ENCODE data around the gene TBC1D9.

DNA sequence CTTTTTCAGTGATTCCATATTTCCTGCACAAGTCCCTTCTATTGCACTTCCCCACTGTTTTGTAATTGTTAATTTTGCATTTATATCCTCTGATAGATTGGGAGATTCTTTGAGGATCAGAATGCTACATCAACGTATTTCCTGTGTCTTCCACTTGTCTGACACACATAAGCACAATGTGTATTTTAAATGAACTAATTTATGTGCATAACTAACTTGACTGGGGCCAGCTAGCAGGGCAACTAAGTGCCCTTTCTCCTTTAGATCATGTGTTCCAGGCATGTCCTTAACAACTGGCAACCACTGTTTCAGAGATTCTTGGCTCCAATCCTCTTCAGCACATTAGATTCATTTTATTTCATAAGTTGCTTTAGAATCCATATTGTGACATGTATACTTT lies 171.7 kb downstream of the TBC1D9 start:
- TF ChIP-seq, protein P1, sequence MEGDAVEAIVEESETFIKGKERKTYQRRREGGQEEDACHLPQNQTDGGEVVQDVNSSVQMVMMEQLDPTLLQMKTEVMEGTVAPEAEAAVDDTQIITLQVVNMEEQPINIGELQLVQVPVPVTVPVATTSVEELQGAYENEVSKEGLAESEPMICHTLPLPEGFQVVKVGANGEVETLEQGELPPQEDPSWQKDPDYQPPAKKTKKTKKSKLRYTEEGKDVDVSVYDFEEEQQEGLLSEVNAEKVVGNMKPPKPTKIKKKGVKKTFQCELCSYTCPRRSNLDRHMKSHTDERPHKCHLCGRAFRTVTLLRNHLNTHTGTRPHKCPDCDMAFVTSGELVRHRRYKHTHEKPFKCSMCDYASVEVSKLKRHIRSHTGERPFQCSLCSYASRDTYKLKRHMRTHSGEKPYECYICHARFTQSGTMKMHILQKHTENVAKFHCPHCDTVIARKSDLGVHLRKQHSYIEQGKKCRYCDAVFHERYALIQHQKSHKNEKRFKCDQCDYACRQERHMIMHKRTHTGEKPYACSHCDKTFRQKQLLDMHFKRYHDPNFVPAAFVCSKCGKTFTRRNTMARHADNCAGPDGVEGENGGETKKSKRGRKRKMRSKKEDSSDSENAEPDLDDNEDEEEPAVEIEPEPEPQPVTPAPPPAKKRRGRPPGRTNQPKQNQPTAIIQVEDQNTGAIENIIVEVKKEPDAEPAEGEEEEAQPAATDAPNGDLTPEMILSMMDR (IDR thresholded peaks at IDR 0.05), result no peak
- TF ChIP-seq EP300 (IDR thresholded peaks at IDR 0.05) (no peak), POLR2A (IDR thresholded peaks at IDR 0.05) (no peak)
